Endothelial cell of umbilical vein (primary cell): Measurements from ENCODE around the gene SAP130. TPM values are rescaled to one million over a fixed set of nuclear protein-coding genes. Genes with fewer than 3 reads are reported as not detected.

Source experiments
- BruUV-seq: library from RNA; stranded (reverse); fragments of 400-500 nt; replicated peaks from 2 replicates; lab custom pipeline; 2021; lab: Mats Ljungman, UMichigan
- CTCF ChIA-PET: fragments of 300-600, 350-600 bp; sonication (Branson Sonifier 250); formaldehyde crosslinking; loops from one replicate; lab custom pipeline; 2021; ENCODE audit warnings: antibody characterized with exemption, inconsistent platforms; lab: Charles Lee
- POLR2A ChIA-PET: fragments of 300-600, 350-600 bp; sonication (Branson Sonifier 250); formaldehyde crosslinking; loops from one replicate; lab custom pipeline; 2021; ENCODE audit warnings: antibody characterized with exemption, inconsistent platforms; lab: Charles Lee
- DNase-seq: peaks from one replicate; pipeline ENCODE4 v3.0.0-alpha.2; 2011; ENCODE audit warnings: low read depth, low spot score
- FAIRE-seq: peaks from 2 replicates; lab custom pipeline; 2011; peaks lifted over from hg19 to GRCh38; lab: Jason Lieb, UNC
- H2AFZ ChIP-seq: 2 replicates; pipeline ENCODE4 v1.6.0; 2012; ENCODE audit warnings: low read depth, low read length, control low read depth, inconsistent platforms
- H3K27ac ChIP-seq: 2 replicates; pipeline ENCODE4 v1.5.1; 2011; ENCODE audit warnings: low read depth, mild to moderate bottlenecking, control low read depth, low read length, moderate library complexity; ENCODE audit not compliant: insufficient read depth
- H3K27me3 ChIP-seq, 2 experiments: 2 replicates each; pipeline versions ENCODE4 v1.6.0 to v1.6.1; 2011; ENCODE audit warnings: low read length in 2 of 2, mixed read lengths in 1 of 2; ENCODE audit not compliant: control insufficient read depth in 2 of 2, insufficient read depth in 2 of 2
- H3K36me3 ChIP-seq, 2 experiments: 2 replicates in 1 of 2; 3 replicates in 1 of 2; pipeline ENCODE4 v1.5.1; 2011; ENCODE audit warnings: low read length in 2 of 2, mild to moderate bottlenecking in 1 of 2, moderate library complexity in 1 of 2; ENCODE audit not compliant: control insufficient read depth in 2 of 2, insufficient read depth in 2 of 2; ENCODE audit errors: extremely low read depth in 1 of 2
- H3K4me1 ChIP-seq: 3 replicates; pipeline ENCODE4 v1.5.1; 2011; ENCODE audit warnings: mild to moderate bottlenecking, low read length; ENCODE audit not compliant: control insufficient read depth, insufficient read depth; ENCODE audit errors: extremely low read depth
- H3K4me2 ChIP-seq: 2 replicates; pipeline ENCODE4 v1.6.1; 2011; ENCODE audit warnings: low read length, control low read depth, mixed read lengths; ENCODE audit not compliant: insufficient read depth
- H3K4me3 ChIP-seq, 3 experiments: fragments of 200-600 bp in 1 of 3; sonication (generic), shearing (Covaris generic) in 1 of 3; replicated peaks in 1 of 3; 2 replicates each; pipeline ENCODE4 v1.5.1; 2011 to 2016; ENCODE audit warnings: control low read depth in 3 of 3, low read length in 3 of 3, mild to moderate bottlenecking in 2 of 3, inconsistent platforms in 1 of 3, low read depth in 1 of 3, moderate library complexity in 1 of 3; ENCODE audit not compliant: insufficient read depth in 1 of 3
- H3K79me2 ChIP-seq: 2 replicates; pipeline ENCODE4 v1.6.0; 2012; ENCODE audit warnings: low read length, inconsistent platforms; ENCODE audit not compliant: control insufficient read depth, insufficient read depth
- H3K9ac ChIP-seq: replicated peaks from 2 replicates; pipeline ENCODE3; 2011; ENCODE audit warnings: low read length, control low read depth; ENCODE audit not compliant: insufficient read depth; ENCODE audit errors: extremely low read depth
- H3K9me1 ChIP-seq: replicated peaks from 3 replicates; pipeline ENCODE4 v1.6.0; 2011; ENCODE audit warnings: mild to moderate bottlenecking, low read length; ENCODE audit not compliant: control insufficient read depth, insufficient read depth; ENCODE audit errors: extremely low read depth
- H3K9me3 ChIP-seq: replicated peaks from 2 replicates; pipeline ENCODE4 v1.5.1; 2012; ENCODE audit warnings: low read length, inconsistent platforms; ENCODE audit not compliant: control insufficient read depth, insufficient read depth
- H4K20me1 ChIP-seq: replicated peaks from 2 replicates; pipeline ENCODE3; 2011; ENCODE audit warnings: mild to moderate bottlenecking, low read length; ENCODE audit not compliant: control insufficient read depth, insufficient read depth; ENCODE audit errors: extremely low read depth
- GATA2 ChIP-seq: IDR thresholded peaks from 2 replicates; pipeline ENCODE4 v1.7.0; 2011; ENCODE audit warnings: low read depth, mild to moderate bottlenecking, moderate library complexity, mixed read lengths, low read length; ENCODE audit not compliant: insufficient read length, insufficient read depth
- JUN ChIP-seq: IDR thresholded peaks from 2 replicates; pipeline ENCODE4 v1.6.1; 2011; ENCODE audit warnings: borderline replicate concordance, low read depth; ENCODE audit not compliant: insufficient read length, insufficient read depth
- MAX ChIP-seq: IDR thresholded peaks from 2 replicates; pipeline ENCODE4 v1.6.1; 2011; ENCODE audit not compliant: insufficient read depth, insufficient read length
- dilution Hi-C: fragments of 300-500 bp; cut with MboI; formaldehyde crosslinking; loops from one replicate; pipeline ENCODE4 v1.15.0; 2019; ENCODE audit warnings: low sequenced_read_pairs; ENCODE audit not compliant: extremely low pct_ligation_motif_present
- intact Hi-C: fragments of 100-400 bp; cut with micrococcal nuclease; formaldehyde crosslinking; loops from one replicate; pipeline ENCODE4 v1.10.0; 2022
- polyA plus RNA-seq, 4 experiments: library from polyadenylated mRNA; depleted of rRNA in 3 of 4; stranded (reverse) in 3 of 4; unstranded in 1 of 4; fragments of >200 nt; gene quantifications; 2 replicates each; pipeline versions ENCODE4 v1.2.1 to v1.2.3, GENCODE V29; 2011 to 2012; ENCODE audit warnings: missing spikeins in 1 of 4
- total RNA-seq: library from RNA; stranded (reverse); gene quantifications from 2 replicates; pipeline ENCODE4 v1.2.3, GENCODE V29; 2021
- TF ChIP-seq, protein P1 (sequence below), 2 donors: IDR thresholded peaks; 1 replicate in 1 of 2; 2 replicates in 1 of 2; pipeline ENCODE4 v1.5.1; 2011; ENCODE audit warnings: low read length in 2 of 2, mild to moderate bottlenecking in 2 of 2, moderate library complexity in 2 of 2, control low read depth in 1 of 2, inconsistent platforms in 1 of 2, low read depth in 1 of 2; ENCODE audit not compliant: insufficient read depth in 1 of 2; ENCODE audit errors: extremely low read depth in 1 of 2

Gene SAP130
- total and polyA plus RNA-seq, 2 donors (not counting 3 experiments of a cell fraction or from before 2014, with no cell fraction given): 26.8 to 34.3 TPM

GRCh38 chr2:127951026-127951425, 76.8 kb downstream of the SAP130 start:
- H3K9me3 ChIP-seq: no peaks in the 10 kb centered on the region
- peaks cover under 1% of the 10 kb centered on the region for H3K9me1 ChIP-seq
- dilution Hi-C loops: no loop called here
- ChIA-PET CTCF (no interaction called here), POLR2A (no interaction called here)
- no peak overlapping the region for H3K4me3 ChIP-seq
- no peak overlapping the region for H3K4me2 ChIP-seq
- BruUV-seq: no TSS peak
- TF ChIP-seq JUN: no peak
- TF ChIP-seq, protein P1, sequence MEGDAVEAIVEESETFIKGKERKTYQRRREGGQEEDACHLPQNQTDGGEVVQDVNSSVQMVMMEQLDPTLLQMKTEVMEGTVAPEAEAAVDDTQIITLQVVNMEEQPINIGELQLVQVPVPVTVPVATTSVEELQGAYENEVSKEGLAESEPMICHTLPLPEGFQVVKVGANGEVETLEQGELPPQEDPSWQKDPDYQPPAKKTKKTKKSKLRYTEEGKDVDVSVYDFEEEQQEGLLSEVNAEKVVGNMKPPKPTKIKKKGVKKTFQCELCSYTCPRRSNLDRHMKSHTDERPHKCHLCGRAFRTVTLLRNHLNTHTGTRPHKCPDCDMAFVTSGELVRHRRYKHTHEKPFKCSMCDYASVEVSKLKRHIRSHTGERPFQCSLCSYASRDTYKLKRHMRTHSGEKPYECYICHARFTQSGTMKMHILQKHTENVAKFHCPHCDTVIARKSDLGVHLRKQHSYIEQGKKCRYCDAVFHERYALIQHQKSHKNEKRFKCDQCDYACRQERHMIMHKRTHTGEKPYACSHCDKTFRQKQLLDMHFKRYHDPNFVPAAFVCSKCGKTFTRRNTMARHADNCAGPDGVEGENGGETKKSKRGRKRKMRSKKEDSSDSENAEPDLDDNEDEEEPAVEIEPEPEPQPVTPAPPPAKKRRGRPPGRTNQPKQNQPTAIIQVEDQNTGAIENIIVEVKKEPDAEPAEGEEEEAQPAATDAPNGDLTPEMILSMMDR (IDR thresholded peaks at IDR 0.05; ENCODE audit: extremely low read depth in 1 of 2, insufficient read depth in 1 of 2, low read depth in 1 of 2, low read length in 2 of 2): no peak
- H3K36me3 ChIP-seq: peaks cover 13 to 15% of the 10 kb centered on the region in 2 experiments
- no peak for DNase-seq
- intact Hi-C loops: no loop called here
- H4K20me1 ChIP-seq: no peaks in the 10 kb centered on the region
- no peaks in the 10 kb centered on the region for H3K27me3 ChIP-seq
- H3K4me1 ChIP-seq: no peaks in the 10 kb centered on the region
- no peak overlapping the region for H2AFZ ChIP-seq
- H3K9ac ChIP-seq: no peak overlapping the region
- no peaks in the 10 kb centered on the region for H3K79me2 ChIP-seq
- FAIRE-seq: no peak
- no peak overlapping the region for H3K27ac ChIP-seq

DNA sequence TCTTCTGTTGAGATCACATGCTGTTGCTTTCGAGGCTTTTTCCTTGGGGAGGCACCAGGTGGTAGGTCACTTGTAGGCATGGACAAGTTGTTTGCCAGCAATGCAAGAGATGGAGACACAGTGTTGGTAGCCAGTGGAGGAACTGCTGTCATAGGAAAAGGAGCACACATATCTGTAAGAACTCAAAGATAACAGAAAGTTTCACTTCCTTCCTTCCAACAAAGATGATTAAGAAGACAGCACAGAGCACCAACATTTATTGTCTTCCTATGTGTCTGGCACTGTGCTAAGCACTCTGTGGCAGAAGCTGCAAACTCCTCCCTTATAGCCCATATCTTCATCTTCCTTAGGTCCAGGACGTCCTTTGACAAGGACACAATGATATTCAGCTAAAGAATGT, 77.6 kb downstream of the SAP130 start:
- intact Hi-C loops: no loop called here
- H3K36me3 ChIP-seq: peaks cover 15 to 18% of the 10 kb centered on the region in 2 experiments
- H3K4me3 ChIP-seq: no peak overlapping the region
- no peaks in the 10 kb centered on the region for H3K9me1 ChIP-seq
- DNase-seq (no peak), FAIRE-seq (no peak)
- no peak overlapping the region for H3K27ac ChIP-seq
- dilution Hi-C loops: no loop called here
- no peaks in the 10 kb centered on the region for H3K79me2 ChIP-seq
- H3K4me2 ChIP-seq: no peak overlapping the region
- no peaks in the 10 kb centered on the region for H3K4me1 ChIP-seq
- BruUV-seq: no TSS peak
- H3K9me3 ChIP-seq: no peaks in the 10 kb centered on the region
- TF ChIP-seq, protein P1 (IDR thresholded peaks at IDR 0.05; ENCODE audit: extremely low read depth in 1 of 2, insufficient read depth in 1 of 2, low read depth in 1 of 2, low read length in 2 of 2): no peak
- TF ChIP-seq MAX (no peak), GATA2 (no peak)
- H3K9ac ChIP-seq: no peak overlapping the region
- CTCF ChIA-PET: no interaction called here
- no peak overlapping the region for H2AFZ ChIP-seq
- no peaks in the 10 kb centered on the region for H4K20me1 ChIP-seq
- H3K27me3 ChIP-seq: no peaks in the 10 kb centered on the region
- POLR2A ChIA-PET: no interaction called here
